GM12872 (cell line): ENCODE data around the gene TNIK.

Experiments used
- TF ChIP-seq, protein P1 (sequence below): IDR thresholded peaks from 3 replicates; pipeline ENCODE4 v1.5.1; 2011; ENCODE audit warnings: low read depth, mild to moderate bottlenecking, low read length, moderate library complexity; ENCODE audit not compliant: insufficient read depth

TNIK gene

DNA sequence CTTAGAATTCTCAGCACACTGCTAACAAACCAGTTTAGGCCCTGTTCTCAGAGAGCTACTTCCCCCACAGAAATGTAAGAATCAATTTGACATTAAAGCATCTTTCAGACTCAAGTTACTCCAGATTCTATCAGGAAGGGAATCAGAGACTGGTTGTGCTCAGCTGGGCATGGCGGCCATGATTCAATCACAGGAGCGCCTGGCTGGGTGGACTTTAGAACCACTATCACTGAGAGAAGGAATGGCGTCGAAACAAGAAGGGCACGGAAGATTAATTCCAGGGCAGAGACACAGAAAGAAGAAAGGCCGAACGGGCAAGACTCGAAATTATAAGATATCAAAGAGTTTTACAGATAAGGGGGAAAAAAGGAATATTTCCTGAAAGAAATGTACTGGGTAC lies 6.2 kb downstream of the TNIK start:
- TF ChIP-seq, protein P1, sequence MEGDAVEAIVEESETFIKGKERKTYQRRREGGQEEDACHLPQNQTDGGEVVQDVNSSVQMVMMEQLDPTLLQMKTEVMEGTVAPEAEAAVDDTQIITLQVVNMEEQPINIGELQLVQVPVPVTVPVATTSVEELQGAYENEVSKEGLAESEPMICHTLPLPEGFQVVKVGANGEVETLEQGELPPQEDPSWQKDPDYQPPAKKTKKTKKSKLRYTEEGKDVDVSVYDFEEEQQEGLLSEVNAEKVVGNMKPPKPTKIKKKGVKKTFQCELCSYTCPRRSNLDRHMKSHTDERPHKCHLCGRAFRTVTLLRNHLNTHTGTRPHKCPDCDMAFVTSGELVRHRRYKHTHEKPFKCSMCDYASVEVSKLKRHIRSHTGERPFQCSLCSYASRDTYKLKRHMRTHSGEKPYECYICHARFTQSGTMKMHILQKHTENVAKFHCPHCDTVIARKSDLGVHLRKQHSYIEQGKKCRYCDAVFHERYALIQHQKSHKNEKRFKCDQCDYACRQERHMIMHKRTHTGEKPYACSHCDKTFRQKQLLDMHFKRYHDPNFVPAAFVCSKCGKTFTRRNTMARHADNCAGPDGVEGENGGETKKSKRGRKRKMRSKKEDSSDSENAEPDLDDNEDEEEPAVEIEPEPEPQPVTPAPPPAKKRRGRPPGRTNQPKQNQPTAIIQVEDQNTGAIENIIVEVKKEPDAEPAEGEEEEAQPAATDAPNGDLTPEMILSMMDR, result no peak

DNA sequence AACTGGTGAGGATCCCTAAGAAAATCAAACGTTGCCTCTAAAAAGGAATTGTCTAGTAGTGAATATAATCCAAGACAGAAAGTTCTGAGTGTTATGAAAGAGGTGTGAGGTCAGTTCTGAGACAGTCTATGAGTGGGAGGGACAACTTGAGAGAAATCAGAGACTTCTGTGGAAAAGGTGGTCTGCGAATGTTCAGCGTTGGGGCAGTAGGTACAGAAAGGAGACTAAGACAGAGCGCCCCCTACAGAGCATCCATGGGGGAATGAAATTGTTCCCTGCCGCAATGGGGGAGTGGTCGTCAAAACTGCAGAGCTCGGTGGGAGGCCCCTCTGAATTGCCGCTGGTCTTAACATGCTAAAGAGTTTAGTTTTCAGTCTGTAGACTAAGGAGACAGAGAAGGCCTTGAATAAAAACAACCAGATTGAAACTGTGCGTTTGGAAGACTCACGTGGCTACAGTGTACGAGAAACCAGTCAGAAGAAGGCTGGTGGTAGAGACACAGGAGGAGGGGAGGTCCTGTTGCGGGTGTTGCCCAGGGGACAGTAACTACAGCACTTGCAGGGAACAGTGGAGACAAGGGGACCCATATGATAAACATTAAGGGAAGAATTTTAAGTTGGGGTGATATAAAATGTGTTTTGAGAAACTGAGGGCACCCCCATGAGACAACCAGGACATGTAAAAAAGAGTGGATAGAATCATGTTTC lies 6.9 kb downstream of the TNIK start:
- TF ChIP-seq, protein P1, result peak; percentile 38; the same call in 1 of the 3 replicates

DNA sequence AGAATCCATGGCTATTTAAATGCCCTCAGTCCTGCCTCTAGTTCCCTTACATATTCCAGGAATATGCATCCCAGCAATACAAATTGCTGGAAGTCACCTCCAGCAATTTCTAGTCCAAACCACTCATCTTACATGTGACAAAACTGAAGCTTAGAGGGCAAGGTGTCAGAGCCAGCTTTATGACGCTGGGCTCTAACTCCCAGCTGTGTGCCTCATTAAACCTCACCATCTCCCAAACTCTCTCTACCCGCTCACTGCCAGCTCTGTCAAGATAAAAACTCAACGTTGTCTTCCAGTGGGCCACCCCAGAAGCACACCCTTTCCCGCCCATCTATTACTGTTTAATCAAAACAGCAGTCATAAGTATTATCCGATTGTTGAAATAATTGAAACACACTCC lies 7.9 kb downstream of the TNIK start:
- TF ChIP-seq, protein P1, result no peak

DNA sequence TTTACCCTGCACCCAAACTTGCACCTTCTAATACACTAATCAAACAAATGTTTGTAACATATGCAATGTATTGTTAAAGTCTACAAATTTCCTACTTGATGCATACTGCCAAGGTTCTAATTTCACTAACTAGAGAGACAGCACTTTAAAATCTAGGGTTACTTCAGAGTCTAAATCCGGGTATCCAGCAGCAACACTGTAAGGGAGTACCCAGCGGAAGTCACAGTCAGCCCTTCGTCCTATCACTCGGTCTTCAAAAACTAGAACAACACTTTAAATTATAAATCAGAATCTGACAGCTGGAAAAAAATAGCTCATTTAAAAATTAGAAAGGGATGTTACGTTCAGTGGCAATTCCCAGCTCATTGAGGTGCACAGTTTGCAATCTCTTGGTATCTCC lies 8.3 kb downstream of the TNIK start:
- TF ChIP-seq, protein P1, result no peak

DNA sequence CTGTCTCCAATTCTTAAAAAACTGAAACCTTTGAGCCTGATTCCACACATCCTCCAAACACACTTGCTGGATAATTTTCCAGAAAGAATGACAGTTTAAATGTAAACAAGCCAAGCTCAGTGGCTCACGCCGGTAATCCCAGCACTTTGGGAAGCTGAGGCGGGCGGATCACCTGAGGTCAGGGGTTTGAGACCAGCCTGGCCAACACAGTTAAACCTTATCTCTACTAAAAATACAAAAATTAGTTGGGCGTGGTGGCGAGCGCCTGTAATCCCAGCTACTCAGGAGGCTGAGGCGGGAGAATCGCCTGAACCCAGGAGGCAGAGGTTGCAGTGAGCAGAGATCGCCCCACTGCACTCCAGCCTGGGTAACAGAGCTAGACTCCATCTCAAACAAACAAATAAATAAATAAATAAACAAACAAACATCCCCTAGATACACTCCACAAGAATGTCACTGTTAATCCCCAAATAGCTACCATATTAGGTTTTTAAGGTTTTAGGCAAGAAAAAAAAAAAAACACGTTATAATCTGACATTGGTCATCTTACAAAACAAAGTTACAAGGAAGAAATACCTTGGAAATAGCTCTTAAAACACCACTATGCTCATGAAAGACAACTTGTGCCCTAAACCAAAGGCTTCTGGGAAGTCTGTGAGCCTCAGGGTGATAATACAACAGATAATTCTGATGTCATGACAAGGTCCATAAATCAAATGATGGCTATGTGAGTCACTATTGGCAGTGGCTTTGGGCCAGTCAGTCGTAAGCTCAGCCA lies 13.2 kb downstream of the TNIK start:
- TF ChIP-seq, protein P1, result no peak

DNA sequence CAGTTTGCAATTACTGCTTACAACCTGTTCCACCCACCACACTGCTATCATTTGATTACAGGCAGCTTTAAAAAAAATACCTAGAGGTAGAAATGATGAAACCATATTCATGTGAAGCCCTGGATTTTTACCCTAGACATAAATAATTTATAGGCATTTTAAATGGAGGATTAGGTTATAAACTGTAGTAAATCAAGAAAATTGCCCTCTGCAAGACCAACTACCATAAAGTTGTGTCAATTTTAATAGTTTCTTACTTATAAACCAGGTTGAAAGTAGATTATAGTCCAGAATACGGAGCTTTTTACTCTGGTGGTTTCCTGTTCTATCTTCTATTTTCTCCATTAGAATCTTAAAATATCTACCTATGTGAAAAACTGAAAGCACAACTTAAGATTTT lies 13.9 kb downstream of the TNIK start:
- TF ChIP-seq, protein P1, result no peak

DNA sequence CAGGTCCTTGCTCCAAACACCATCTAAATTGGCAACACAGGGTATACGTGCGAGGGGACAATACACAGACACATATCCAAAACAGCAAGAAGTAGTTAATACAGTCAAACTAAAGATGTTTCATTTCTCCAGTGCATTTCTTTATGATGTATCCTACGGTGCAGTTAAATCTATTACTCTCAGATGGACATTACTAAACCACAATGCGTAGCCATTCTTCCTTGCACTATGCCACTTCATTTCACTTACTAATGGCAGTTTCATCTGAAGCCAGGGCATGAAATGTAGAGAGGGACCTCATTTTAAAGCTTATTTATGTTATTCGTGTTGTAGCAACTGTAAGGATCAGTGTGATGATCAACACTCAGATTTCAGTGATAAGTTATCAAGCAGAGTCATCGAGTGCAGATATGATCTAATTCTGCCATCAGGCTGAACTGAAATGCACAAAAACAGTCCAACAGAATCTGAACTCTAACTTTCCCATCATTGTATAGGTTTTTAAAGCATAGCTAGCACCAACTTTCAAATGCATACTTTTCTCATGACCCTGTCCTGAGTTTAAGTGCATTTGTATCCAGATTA lies 14.5 kb downstream of the TNIK start:
- TF ChIP-seq, protein P1, result no peak
